SIG-M5 (cell line): ENCODE measurements around the gene MUC12.
"Not testable (repeated sequence)": the region's sequence is repeated elsewhere in the genome, so short reads cannot be mapped to it uniquely, and the experiment has no call there.

Source experiments
- DNase-seq: peaks from one replicate; lab custom pipeline; 2025; lab: John Stamatoyannopoulos, UW

The MUC12 gene

GRCh38 chr7:100969066-100969615 is at the start of gene MUC12:
TSS of gene MUC12 (plus strand) at chr7:100969565. CDS start at chr7:100969623, 58 bp downstream.
- DNase-seq, result no peak

GRCh38 chr7:100919779-100920437 is 49.5 kb upstream of the MUC12 start:
- not testable (repeated sequence) for DNase-seq

- DNase-seq, result no peak
Measured at GRCh38 chr7:100921039-100921438, 48.3 kb upstream of the MUC12 start.

GRCh38 chr7:100923616-100924015 is 45.7 kb upstream of the MUC12 start:
- not testable (repeated sequence) for DNase-seq

GRCh38 chr7:100929808-100930174 is 39.6 kb upstream of the MUC12 start:
- no peak for DNase-seq

GRCh38 chr7:100933734-100934133 is 35.6 kb upstream of the MUC12 start:
- no peak for DNase-seq

- DNase-seq, result not testable (repeated sequence)
Measured at GRCh38 chr7:100935381-100935780, 34.0 kb upstream of the MUC12 start.

- not testable (repeated sequence) for DNase-seq
Measured at GRCh38 chr7:100936167-100936566, 33.2 kb upstream of the MUC12 start.

GRCh38 chr7:100942045-100942774 is 27.2 kb upstream of the MUC12 start:
- DNase-seq, result no peak

- no peak for DNase-seq
Measured at GRCh38 chr7:100943693-100944092, 25.7 kb upstream of the MUC12 start.

GRCh38 chr7:100944138-100944537 is 25.2 kb upstream of the MUC12 start:
- DNase-seq, result no peak

GRCh38 chr7:100946111-100946510 is 23.3 kb upstream of the MUC12 start:
- DNase-seq, result no peak

GRCh38 chr7:100946766-100947365 is 22.5 kb upstream of the MUC12 start:
- DNase-seq, result no peak

- DNase-seq, result no peak
Measured at GRCh38 chr7:100947792-100948191, 21.6 kb upstream of the MUC12 start.

GRCh38 chr7:100949227-100949932 is 20.0 kb upstream of the MUC12 start, which contains the start of gene MUC3A:
TSS of gene MUC3A (plus strand) at chr7:100949534. CDS start at chr7:100949625, 91 bp downstream.
- no peak for DNase-seq

- DNase-seq, result no peak
Measured at GRCh38 chr7:100949933-100950443, 19.4 kb upstream of the MUC12 start.

- no peak for DNase-seq
Measured at GRCh38 chr7:100951172-100951571, 18.2 kb upstream of the MUC12 start.

GRCh38 chr7:100951888-100952560 is 17.3 kb upstream of the MUC12 start:
- no peak for DNase-seq

- no peak for DNase-seq
Measured at GRCh38 chr7:100952641-100953040, 16.7 kb upstream of the MUC12 start.

GRCh38 chr7:100957832-100958421 is 11.4 kb upstream of the MUC12 start:
- DNase-seq, result no peak

GRCh38 chr7:100959894-100960293 is 9.5 kb upstream of the MUC12 start:
- no peak for DNase-seq
